Lower leg skin (tissue), 4 donors: ENCODE data around the gene TP63. TPM values are rescaled to one million over a fixed set of nuclear protein-coding genes. Genes with fewer than 3 reads are reported as not detected.

Experiments used
- DNase-seq, 2 donors: peaks; one replicate each; pipeline ENCODE4 v3.0.0-alpha.2; 2019; ENCODE audit warnings: low spot score in 2 of 2
- H3K4me3 ChIP-seq: fragments of 200-600 bp; sonication (generic); 2 replicates; pipeline ENCODE4 v1.5.1; 2017; ENCODE audit warnings: mild to moderate bottlenecking, low read depth; ENCODE audit not compliant: poor library complexity, severe bottlenecking
- CTCF ChIP-seq, 3 donors: fragments of 450-650 bp; IDR thresholded peaks; one replicate each; pipeline ENCODE4 v1.5.1; 2016; ENCODE audit warnings: antibody characterized with exemption in 3 of 3, mild to moderate bottlenecking in 3 of 3, moderate library complexity in 2 of 3
- POLR2A ChIP-seq, 2 donors: fragments of 450-650 bp; IDR thresholded peaks; one replicate each; pipeline ENCODE4 v1.6.1; 2016 to 2017; ENCODE audit warnings: antibody characterized with exemption in 2 of 2, mild to moderate bottlenecking in 1 of 2, moderate library complexity in 1 of 2
- WGBS, 2 donors: methylation state at CpG; one replicate each; pipeline ENCODE4 v1.1.5; 2018; 5-methylcytosine and 5-hydroxymethylcytosine counted together
- intact Hi-C: fragments of 100-400 bp; cut with DNase I; formaldehyde crosslinking; loops from one replicate; pipeline ENCODE4 v1.15.0; 2023; ENCODE audit warnings: low total_unique reads
- total RNA-seq, 4 donors: library from RNA; depleted of rRNA; stranded (reverse); fragments of >200 nt; gene quantifications; one replicate each; pipeline ENCODE4 v1.1.0, GENCODE V29; 2016

Gene TP63
- total RNA-seq, 4 donors from 2014 or later: 208 to 373 (median 264) TPM

- TF ChIP-seq CTCF (IDR thresholded peaks at IDR 0.05): no peak
- TF ChIP-seq POLR2A (IDR thresholded peaks at IDR 0.05): no peak
- H3K4me3 ChIP-seq: no peak overlapping the region
- WGBS, 2 donors: 70 to 78% methylated on average over 4 of the region's 4 CpGs
- intact Hi-C loops: no loop called here
- DNase-seq: no peak
Observed at GRCh38 chr3:189724356-189724755, 93.2 kb downstream of the TP63 start.

GRCh38 chr3:189726277-189726676 lies 95.1 kb downstream of the TP63 start:
- no peak for DNase-seq
- intact Hi-C loops: no loop called here
- 92 to 93% methylated on average over 2 of the region's 2 CpGs for WGBS, 2 donors
- H3K4me3 ChIP-seq: no peak overlapping the region
- TF ChIP-seq POLR2A (IDR thresholded peaks at IDR 0.05) (no peak), CTCF (IDR thresholded peaks at IDR 0.05) (no peak)

- 90 to 93% methylated on average over 1 of the region's 1 CpG for WGBS, 2 donors
Observed at GRCh38 chr3:189727158-189727557, 96.0 kb downstream of the TP63 start.

GRCh38 chr3:189727898-189728297 lies 96.7 kb downstream of the TP63 start:
- intact Hi-C loops: no loop called here
- 68 to 71% methylated on average over 4 of the region's 4 CpGs for WGBS, 2 donors
- no peak overlapping the region for H3K4me3 ChIP-seq
- TF ChIP-seq POLR2A (IDR thresholded peaks at IDR 0.05): no peak
- TF ChIP-seq CTCF (IDR thresholded peaks at IDR 0.05): no peak
- DNase-seq: no peak

More at GRCh38 chr3:189727158-189727557, 96.0 kb downstream of the TP63 start:
- H3K4me3 ChIP-seq: no peak overlapping the region
- TF ChIP-seq POLR2A (IDR thresholded peaks at IDR 0.05): no peak
- TF ChIP-seq CTCF (IDR thresholded peaks at IDR 0.05): no peak
- DNase-seq: no peak
- intact Hi-C loops: no loop called here

GRCh38 chr3:189728915-189729314 lies 97.7 kb downstream of the TP63 start:
- TF ChIP-seq POLR2A (IDR thresholded peaks at IDR 0.05): no peak
- TF ChIP-seq CTCF (IDR thresholded peaks at IDR 0.05): no peak
- 67 to 70% methylated on average over 1 of the region's 1 CpG for WGBS, 2 donors
- H3K4me3 ChIP-seq: no peak overlapping the region
- intact Hi-C loops: no loop called here
- DNase-seq: no peak

GRCh38 chr3:189734061-189734460 lies 102.9 kb downstream of the TP63 start:
- DNase-seq: no peak
- 70 to 85% methylated on average over 5 to 6 of the region's 6 CpGs for WGBS, 2 donors
- intact Hi-C loops: no loop called here
- no peak overlapping the region for H3K4me3 ChIP-seq
- TF ChIP-seq CTCF (IDR thresholded peaks at IDR 0.05) (no peak), POLR2A (IDR thresholded peaks at IDR 0.05) (no peak)
